HG02870 (cell line): ENCODE results near the gene MITD1.
A peak's percentile ranks its signal among the peaks of the same experiment; 100 is the strongest.
"Not testable (repeated sequence)": the region's sequence is repeated elsewhere in the genome, so short reads cannot be mapped to it uniquely, and the experiment has no call there.

Experiments
- ATAC-seq: cut with Tn5 transposase; IDR thresholded peaks from one replicate; pipeline ENCODE4 v1.9.1; 2021; ENCODE audit warnings: mild to moderate bottlenecking, moderate library complexity; ENCODE audit not compliant: unreplicated experiment

The MITD1 gene

DNA sequence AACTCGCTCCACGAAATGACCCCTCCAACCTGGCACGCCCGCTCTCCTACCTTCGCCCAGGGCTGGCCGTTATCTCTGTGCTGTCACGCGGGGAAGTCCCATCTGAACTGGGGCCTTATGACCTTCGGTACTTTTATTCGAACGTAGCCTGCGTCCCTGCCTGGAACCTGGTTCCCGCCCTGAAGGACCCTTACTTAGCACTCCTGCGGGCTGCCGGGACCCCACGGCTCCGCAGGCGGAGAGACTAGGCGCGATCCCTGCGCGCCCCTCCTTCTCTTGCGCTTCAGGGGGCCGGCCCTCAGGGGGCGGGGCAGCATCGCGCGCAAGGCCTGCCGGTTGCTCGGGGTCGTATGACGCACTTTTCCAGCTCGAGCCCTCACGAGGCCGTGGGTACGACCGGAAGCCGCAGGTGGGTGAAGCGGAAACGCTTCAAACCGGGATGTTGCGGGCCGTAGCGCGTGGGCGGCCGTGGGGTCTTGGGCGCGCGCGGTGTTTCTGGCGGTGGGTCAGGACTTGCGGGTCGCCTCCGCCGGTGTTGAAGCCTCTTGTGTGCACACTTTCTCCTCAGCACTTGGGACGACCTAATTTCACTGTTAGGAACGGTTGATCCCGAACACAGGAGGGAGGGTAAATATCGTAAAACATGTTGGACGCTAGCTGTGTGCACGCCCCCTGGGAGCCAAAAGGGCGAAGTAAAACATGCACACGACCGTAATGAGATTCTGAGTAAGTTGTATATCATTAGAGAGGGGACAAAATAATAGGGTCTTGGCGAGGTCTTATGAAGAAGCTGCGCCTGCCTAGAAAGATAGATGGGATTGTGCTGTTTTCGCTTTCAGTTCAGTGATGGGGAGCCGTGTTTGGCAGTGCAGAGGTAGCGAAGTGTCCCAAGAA is 26.0 kb downstream of the MITD1 start, which contains the start of the genes LIPT1 and TSGA10:
Gene LIPT1, plus strand, starts transcription at position 325 of the 894 bp plus-strand sequence. CDS start 6,991 bp downstream, outside the sequence.
Gene TSGA10, minus strand, starts transcription at position 300 of the 894 bp plus-strand sequence. CDS start 45,503 bp downstream, outside the sequence.
- ATAC-seq, result peak; percentile 90

DNA sequence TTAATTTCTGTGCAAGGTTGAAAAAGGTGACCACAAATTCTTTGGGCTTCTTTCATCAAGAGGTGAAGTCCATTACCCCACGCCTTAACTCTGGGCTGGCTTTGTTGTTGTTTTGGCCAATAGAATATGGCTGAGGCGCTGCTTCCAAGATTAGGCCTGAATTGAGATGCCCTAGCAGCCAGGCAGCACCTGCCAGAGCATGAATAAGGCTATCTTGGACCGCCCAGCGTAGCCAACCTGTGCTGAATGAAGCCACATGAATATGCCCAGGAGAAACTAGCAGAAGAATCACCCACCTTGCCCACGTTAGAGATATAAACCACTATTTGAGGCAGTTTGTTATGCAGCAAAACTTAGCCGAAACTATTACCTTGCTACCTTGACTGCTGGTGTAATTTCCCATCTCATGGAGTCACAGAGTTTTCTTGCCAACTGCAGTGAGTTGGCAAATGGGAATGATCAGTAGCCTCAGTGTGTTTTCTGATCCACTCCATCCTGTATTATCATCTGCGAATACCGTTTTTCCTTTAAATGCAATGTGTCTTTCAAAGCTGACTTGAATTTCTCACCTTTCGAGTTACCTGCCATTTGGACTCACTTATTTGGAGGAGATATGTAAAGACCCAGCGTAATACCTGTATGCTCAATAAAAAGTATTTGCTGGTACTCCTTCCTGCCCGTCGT is 26.8 kb downstream of the MITD1 start:
- no peak for ATAC-seq

DNA sequence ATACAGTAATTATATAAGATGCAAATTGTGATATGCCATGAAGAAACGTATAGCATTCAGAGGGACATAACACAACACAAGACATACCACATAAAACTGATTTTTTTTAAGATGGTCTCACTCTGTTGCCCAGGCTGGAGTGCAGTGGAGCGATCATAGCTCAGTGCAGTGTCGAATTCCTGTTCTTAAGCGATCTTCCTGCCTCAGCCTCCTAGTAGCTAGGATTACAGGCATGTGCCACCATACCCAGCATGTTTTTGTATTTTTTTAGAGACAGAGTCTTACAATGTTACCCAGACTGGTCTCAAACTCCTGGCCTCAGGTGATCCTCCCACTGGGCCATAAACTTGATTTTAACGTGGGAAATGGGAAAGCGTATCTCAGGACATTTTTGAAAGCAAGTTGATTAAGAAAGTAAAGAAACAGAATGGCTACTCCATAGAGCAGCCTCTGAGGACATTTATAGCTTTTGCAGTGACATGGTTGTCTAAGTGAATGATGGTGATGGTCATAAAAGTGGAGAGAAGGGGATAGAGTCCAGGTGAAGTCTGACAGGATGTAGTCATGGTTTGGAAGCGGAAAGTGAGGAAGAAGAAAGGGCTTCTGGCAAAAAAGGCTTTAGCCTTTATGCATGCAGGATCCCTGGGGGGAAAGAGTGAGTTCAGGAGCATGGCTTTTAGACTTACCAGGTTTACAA is 28.5 kb downstream of the MITD1 start:
- ATAC-seq, result no peak

DNA sequence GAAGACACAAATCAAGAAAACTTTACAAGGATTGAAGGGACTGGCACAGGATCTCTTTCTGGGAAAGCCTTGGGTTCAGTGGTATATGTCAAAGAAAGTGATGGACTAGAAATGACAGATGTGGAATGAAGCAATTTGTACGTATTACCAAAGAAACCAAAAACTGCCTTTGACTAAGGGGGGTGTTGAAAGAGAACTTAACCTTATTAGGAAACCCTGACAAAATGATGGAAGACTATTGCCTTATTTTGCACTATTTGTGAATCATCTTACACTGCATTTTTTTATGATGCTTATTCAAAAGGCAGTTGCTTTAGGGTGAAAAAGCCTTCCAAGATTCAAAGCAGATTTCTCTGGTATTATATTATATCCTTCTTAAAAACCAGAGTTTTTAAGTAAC is 30.2 kb downstream of the MITD1 start:
- ATAC-seq, result no peak

GRCh38 chr2:99141110-99142108 is 39.4 kb downstream of the MITD1 start, which contains the start of gene C2orf15:
TSS of gene C2orf15 (plus strand) at chr2:99141707. CDS start at chr2:99150559, 8,852 bp downstream.
- ATAC-seq, result peak; percentile 86

DNA sequence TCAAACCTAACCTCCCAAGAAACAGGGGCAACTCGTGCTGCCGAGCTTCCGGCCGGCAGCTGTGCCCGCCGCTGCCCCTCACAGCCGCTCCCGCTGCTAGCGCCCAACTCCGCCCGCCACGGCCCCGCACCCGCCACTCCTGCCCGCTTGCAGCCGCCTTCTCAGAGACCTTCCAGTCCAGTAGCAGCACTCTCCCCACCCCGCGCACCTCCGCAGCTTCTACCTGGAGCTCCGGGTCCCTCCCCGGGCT is 40.1 kb downstream of the MITD1 start:
- ATAC-seq, result peak; percentile 25

- no peak for ATAC-seq
Measured at GRCh38 chr2:99140056-99140859, 40.6 kb downstream of the MITD1 start.

GRCh38 chr2:99139003-99139402 is 41.9 kb downstream of the MITD1 start:
- no peak for ATAC-seq

DNA sequence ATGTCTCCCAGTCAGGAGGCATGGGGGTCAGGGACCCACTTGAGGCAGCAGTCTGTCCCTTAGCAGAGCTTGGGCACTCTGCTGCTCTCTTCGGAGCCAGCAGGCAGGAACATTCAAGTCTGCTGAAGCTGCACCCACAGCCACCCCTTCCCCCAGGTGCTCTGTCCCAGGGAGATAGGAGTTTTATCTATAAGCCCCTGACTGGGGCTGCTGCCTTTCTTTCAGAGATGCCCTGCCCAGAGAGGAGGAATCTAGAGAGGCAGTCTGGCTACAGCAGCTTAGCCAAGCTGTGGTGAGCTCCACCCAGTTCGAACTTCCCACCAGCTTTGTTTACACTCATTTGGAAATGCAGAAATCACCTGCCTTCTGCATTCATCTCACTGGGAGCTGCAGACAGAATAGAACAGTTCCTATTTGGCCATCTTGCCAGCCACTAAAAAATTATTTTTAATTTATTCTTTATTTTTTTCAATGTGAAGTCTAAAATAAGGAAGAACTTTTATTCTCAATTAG is 45.8 kb downstream of the MITD1 start:
- not testable (repeated sequence) for ATAC-seq

DNA sequence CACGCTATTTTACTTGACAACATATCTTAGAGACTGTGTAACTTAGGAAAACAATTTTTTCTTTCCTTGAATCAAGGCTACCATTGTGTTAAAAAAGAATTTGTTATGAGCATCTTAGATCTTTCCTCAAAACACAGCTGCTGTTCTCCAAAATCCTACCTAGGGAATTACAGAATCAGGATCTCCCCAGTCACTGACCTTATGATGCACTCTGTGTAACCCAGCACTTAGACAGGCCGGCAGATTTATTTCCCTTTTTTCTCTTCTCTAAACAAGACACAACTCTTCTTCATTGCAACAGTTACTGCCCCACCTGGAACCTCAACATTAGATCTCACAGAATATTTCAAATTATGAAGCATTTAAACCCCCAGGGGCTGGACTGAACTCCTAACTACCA is 52.9 kb downstream of the MITD1 start:
- no peak for ATAC-seq
